GM21528 (cell line): ENCODE measurements around the gene MAP3K5.
"Not testable (repeated sequence)": the region's sequence is repeated elsewhere in the genome, so short reads cannot be mapped to it uniquely, and the experiment has no call there.

Experiments used
- ATAC-seq: cut with Tn5 transposase; IDR thresholded peaks from one replicate; pipeline ENCODE4 v1.9.1; 2021; ENCODE audit warnings: mild to moderate bottlenecking, moderate library complexity; ENCODE audit not compliant: unreplicated experiment, low FRiP score

The MAP3K5 gene

GRCh38 chr6:136726837-136727557 is 65.3 kb downstream of the MAP3K5 start:
- ATAC-seq = no peak

GRCh38 chr6:136725124-136725523 is 67.2 kb downstream of the MAP3K5 start:
- ATAC-seq = no peak

GRCh38 chr6:136723780-136724179 is 68.5 kb downstream of the MAP3K5 start:
- no peak for ATAC-seq

GRCh38 chr6:136721467-136721866 is 70.8 kb downstream of the MAP3K5 start:
- no peak for ATAC-seq

GRCh38 chr6:136720045-136720770 is 72.1 kb downstream of the MAP3K5 start:
- ATAC-seq = peak; percentile 56

- ATAC-seq = peak; percentile 36
Observed at GRCh38 chr6:136719280-136720044, 72.8 kb downstream of the MAP3K5 start.

GRCh38 chr6:136718476-136718875 is 73.8 kb downstream of the MAP3K5 start:
- ATAC-seq = no peak

- peak; percentile 10 for ATAC-seq
Observed at GRCh38 chr6:136717716-136717990, 74.6 kb downstream of the MAP3K5 start.

- peak; percentile 52 for ATAC-seq
Observed at GRCh38 chr6:136716917-136717715, 75.2 kb downstream of the MAP3K5 start.

- ATAC-seq = not testable (repeated sequence)
Observed at GRCh38 chr6:136712642-136713041, 79.6 kb downstream of the MAP3K5 start.

- ATAC-seq = no peak
Observed at GRCh38 chr6:136711644-136712043, 80.6 kb downstream of the MAP3K5 start.

- no peak for ATAC-seq
Observed at GRCh38 chr6:136710877-136711552, 81.3 kb downstream of the MAP3K5 start.

GRCh38 chr6:136709429-136709828 is 82.8 kb downstream of the MAP3K5 start:
- ATAC-seq = no peak

GRCh38 chr6:136706430-136706829 is 85.8 kb downstream of the MAP3K5 start:
- ATAC-seq = no peak

GRCh38 chr6:136703331-136703865 is 88.9 kb downstream of the MAP3K5 start:
- ATAC-seq = no peak

- ATAC-seq = no peak
Observed at GRCh38 chr6:136701045-136701444, 91.2 kb downstream of the MAP3K5 start.

- no peak for ATAC-seq
Observed at GRCh38 chr6:136699358-136699757, 92.9 kb downstream of the MAP3K5 start.

- no peak for ATAC-seq
Observed at GRCh38 chr6:136696783-136697364, 95.4 kb downstream of the MAP3K5 start.

GRCh38 chr6:136696238-136696637 is 96.0 kb downstream of the MAP3K5 start:
- ATAC-seq = no peak
